NCI-H187 treated with DMSO at 0.1 percent for 48 hours (cell line): Measurements from ENCODE around the gene PML.

Experiments used
- DNase-seq: peaks from one replicate; lab custom pipeline; 2025; lab: John Stamatoyannopoulos, UW

The PML gene

GRCh38 chr15:73994413-73994883 lies at the start of gene PML:
PML (plus strand) TSS chr15:73994716; CDS start chr15:73994813, 97 bp downstream.
- DNase-seq = peak; percentile 92

GRCh38 chr15:73945130-73945508 lies 49.4 kb upstream of the PML start:
- DNase-seq = no peak

- no peak for DNase-seq
Observed at GRCh38 chr15:73946046-73946721, 48.3 kb upstream of the PML start.

GRCh38 chr15:73946795-73947370 lies 47.6 kb upstream of the PML start:
- DNase-seq = no peak

- no peak for DNase-seq
Observed at GRCh38 chr15:73947651-73948050, 46.9 kb upstream of the PML start.

GRCh38 chr15:73948396-73948795 lies 46.1 kb upstream of the PML start:
- DNase-seq = no peak

- no peak for DNase-seq
Observed at GRCh38 chr15:73948982-73949381, 45.5 kb upstream of the PML start.

- no peak for DNase-seq
Observed at GRCh38 chr15:73949496-73949895, 45.0 kb upstream of the PML start.

- DNase-seq = no peak
Observed at GRCh38 chr15:73950479-73950830, 44.1 kb upstream of the PML start.

GRCh38 chr15:73950831-73951561 lies 43.5 kb upstream of the PML start:
- DNase-seq = peak; percentile 15

- DNase-seq = no peak
Observed at GRCh38 chr15:73951601-73952000, 42.9 kb upstream of the PML start.

GRCh38 chr15:73952171-73952912 lies 42.2 kb upstream of the PML start:
- DNase-seq = no peak

- DNase-seq = no peak
Observed at GRCh38 chr15:73952913-73953750, 41.4 kb upstream of the PML start.

GRCh38 chr15:73954188-73955145 lies 40.0 kb upstream of the PML start:
- no peak for DNase-seq

GRCh38 chr15:73955326-73955725 lies 39.2 kb upstream of the PML start:
- DNase-seq = no peak

GRCh38 chr15:73955861-73956742 lies 38.4 kb upstream of the PML start:
- DNase-seq = no peak

GRCh38 chr15:73956743-73957135 lies 37.8 kb upstream of the PML start:
- no peak for DNase-seq

- no peak for DNase-seq
Observed at GRCh38 chr15:73957276-73957675, 37.2 kb upstream of the PML start.

GRCh38 chr15:73957785-73958184 lies 36.7 kb upstream of the PML start:
- DNase-seq = no peak
